Measurements from ENCODE around the gene EYA4.
A peak's percentile ranks its signal among the peaks of the same experiment; 100 is the strongest.

Gene EYA4

GRCh38 chr6:133358574-133359150, 117.5 kb downstream of the EYA4 start:
- in situ Hi-C loops (cut with HindIII; ENCODE audit: low pct_ligation_motif_present, low sequenced_read_pairs): no loop called here
- Histone ChIP-seq H3K36me3 (replicated peaks) (no peaks in the 10 kb centered on the region), H3K27ac (no peak overlapping the region), H3K4me3 (ENCODE audit: low read depth, low read length) (no peak overlapping the region), H3K27me3 (replicated peaks) (no peaks in the 10 kb centered on the region)
- no peak for TF ChIP-seq CTCF (IDR thresholded peaks at IDR 0.05; ENCODE audit: low read depth, low read length, missing control alignments)
- no peak for DNase-seq

- no peak overlapping the region for H3K4me3 ChIP-seq (ENCODE audit: low read depth, low read length)
- in situ Hi-C loops (cut with HindIII; ENCODE audit: low pct_ligation_motif_present, low sequenced_read_pairs): no loop called here
- no peaks in the 10 kb centered on the region for H3K27me3 ChIP-seq (replicated peaks)
- TF ChIP-seq CTCF (IDR thresholded peaks at IDR 0.05; ENCODE audit: low read depth, low read length, missing control alignments): no peak
- no peaks in the 10 kb centered on the region for H3K36me3 ChIP-seq (replicated peaks)
- H3K27ac ChIP-seq: no peak overlapping the region
- no peak for DNase-seq
Measured at GRCh38 chr6:133359256-133359655, 118.1 kb downstream of the EYA4 start.

GRCh38 chr6:133359760-133360159, 118.6 kb downstream of the EYA4 start:
- Histone ChIP-seq H3K4me3 (ENCODE audit: low read depth, low read length) (no peak overlapping the region), H3K27me3 (replicated peaks) (no peaks in the 10 kb centered on the region), H3K36me3 (replicated peaks) (no peaks in the 10 kb centered on the region), H3K27ac (no peak overlapping the region)
- in situ Hi-C loops (cut with HindIII; ENCODE audit: low pct_ligation_motif_present, low sequenced_read_pairs): no loop called here
- no peak for DNase-seq
- no peak for TF ChIP-seq CTCF (IDR thresholded peaks at IDR 0.05; ENCODE audit: low read depth, low read length, missing control alignments)

GRCh38 chr6:133360194-133360593, 119.0 kb downstream of the EYA4 start:
- DNase-seq: no peak
- Histone ChIP-seq H3K27me3 (replicated peaks) (no peaks in the 10 kb centered on the region), H3K27ac (no peak overlapping the region), H3K36me3 (replicated peaks) (no peaks in the 10 kb centered on the region), H3K4me3 (ENCODE audit: low read depth, low read length) (no peak overlapping the region)
- no peak for TF ChIP-seq CTCF (IDR thresholded peaks at IDR 0.05; ENCODE audit: low read depth, low read length, missing control alignments)
- in situ Hi-C loops (cut with HindIII; ENCODE audit: low pct_ligation_motif_present, low sequenced_read_pairs): no loop called here

GRCh38 chr6:133362813-133363212, 121.7 kb downstream of the EYA4 start:
- in situ Hi-C loops (cut with HindIII; ENCODE audit: low pct_ligation_motif_present, low sequenced_read_pairs): no loop called here
- Histone ChIP-seq H3K36me3 (replicated peaks) (no peaks in the 10 kb centered on the region), H3K4me3 (ENCODE audit: low read depth, low read length) (no peak overlapping the region), H3K27me3 (replicated peaks) (no peaks in the 10 kb centered on the region), H3K27ac (no peak overlapping the region)
- TF ChIP-seq CTCF (IDR thresholded peaks at IDR 0.05; ENCODE audit: low read depth, low read length, missing control alignments): no peak
- DNase-seq: no peak

GRCh38 chr6:133368664-133369063, 127.5 kb downstream of the EYA4 start:
- no peaks in the 10 kb centered on the region for H3K27me3 ChIP-seq (replicated peaks)
- in situ Hi-C loops (cut with HindIII; ENCODE audit: low pct_ligation_motif_present, low sequenced_read_pairs): no loop called here
- DNase-seq: no peak
- TF ChIP-seq CTCF (IDR thresholded peaks at IDR 0.05; ENCODE audit: low read depth, low read length, missing control alignments): peak; percentile 16
- no peak overlapping the region for H3K4me3 ChIP-seq (ENCODE audit: low read depth, low read length)
- H3K36me3 ChIP-seq (replicated peaks): no peaks in the 10 kb centered on the region
- no peak overlapping the region for H3K27ac ChIP-seq
